Endothelial cell of umbilical vein (primary cell): ENCODE data around the gene PGD. TPM values are rescaled to one million over a fixed set of nuclear protein-coding genes. Genes with fewer than 3 reads are reported as not detected.

Experiments used
- BruUV-seq: library from RNA; stranded (reverse); fragments of 400-500 nt; replicated peaks from 2 replicates; lab custom pipeline; 2021; lab: Mats Ljungman, UMichigan
- CTCF ChIA-PET: fragments of 300-600, 350-600 bp; sonication (Branson Sonifier 250); formaldehyde crosslinking; loops from one replicate; lab custom pipeline; 2021; ENCODE audit warnings: antibody characterized with exemption, inconsistent platforms; lab: Charles Lee
- POLR2A ChIA-PET: fragments of 300-600, 350-600 bp; sonication (Branson Sonifier 250); formaldehyde crosslinking; loops from one replicate; lab custom pipeline; 2021; ENCODE audit warnings: antibody characterized with exemption, inconsistent platforms; lab: Charles Lee
- DNase-seq: peaks from one replicate; pipeline ENCODE4 v3.0.0-alpha.2; 2011; ENCODE audit warnings: low read depth, low spot score
- FAIRE-seq: peaks from 2 replicates; lab custom pipeline; 2011; peaks lifted over from hg19 to GRCh38; lab: Jason Lieb, UNC
- H2AFZ ChIP-seq: 2 replicates; pipeline ENCODE4 v1.6.0; 2012; ENCODE audit warnings: low read depth, low read length, control low read depth, inconsistent platforms
- H3K27ac ChIP-seq: 2 replicates; pipeline ENCODE4 v1.5.1; 2011; ENCODE audit warnings: low read depth, mild to moderate bottlenecking, control low read depth, low read length, moderate library complexity; ENCODE audit not compliant: insufficient read depth
- H3K27me3 ChIP-seq, 2 experiments: 2 replicates each; pipeline versions ENCODE4 v1.6.0 to v1.6.1; 2011; ENCODE audit warnings: low read length in 2 of 2, mixed read lengths in 1 of 2; ENCODE audit not compliant: control insufficient read depth in 2 of 2, insufficient read depth in 2 of 2
- H3K36me3 ChIP-seq, 2 experiments: 2 replicates in 1 of 2; 3 replicates in 1 of 2; pipeline ENCODE4 v1.5.1; 2011; ENCODE audit warnings: low read length in 2 of 2, mild to moderate bottlenecking in 1 of 2, moderate library complexity in 1 of 2; ENCODE audit not compliant: control insufficient read depth in 2 of 2, insufficient read depth in 2 of 2; ENCODE audit errors: extremely low read depth in 1 of 2
- H3K4me1 ChIP-seq: 3 replicates; pipeline ENCODE4 v1.5.1; 2011; ENCODE audit warnings: mild to moderate bottlenecking, low read length; ENCODE audit not compliant: control insufficient read depth, insufficient read depth; ENCODE audit errors: extremely low read depth
- H3K4me2 ChIP-seq: 2 replicates; pipeline ENCODE4 v1.6.1; 2011; ENCODE audit warnings: low read length, control low read depth, mixed read lengths; ENCODE audit not compliant: insufficient read depth
- H3K4me3 ChIP-seq, 3 experiments: fragments of 200-600 bp in 1 of 3; sonication (generic), shearing (Covaris generic) in 1 of 3; replicated peaks in 1 of 3; 2 replicates each; pipeline ENCODE4 v1.5.1; 2011 to 2016; ENCODE audit warnings: control low read depth in 3 of 3, low read length in 3 of 3, mild to moderate bottlenecking in 2 of 3, inconsistent platforms in 1 of 3, low read depth in 1 of 3, moderate library complexity in 1 of 3; ENCODE audit not compliant: insufficient read depth in 1 of 3
- H3K79me2 ChIP-seq: 2 replicates; pipeline ENCODE4 v1.6.0; 2012; ENCODE audit warnings: low read length, inconsistent platforms; ENCODE audit not compliant: control insufficient read depth, insufficient read depth
- H3K9ac ChIP-seq: replicated peaks from 2 replicates; pipeline ENCODE3; 2011; ENCODE audit warnings: low read length, control low read depth; ENCODE audit not compliant: insufficient read depth; ENCODE audit errors: extremely low read depth
- H3K9me1 ChIP-seq: replicated peaks from 3 replicates; pipeline ENCODE4 v1.6.0; 2011; ENCODE audit warnings: mild to moderate bottlenecking, low read length; ENCODE audit not compliant: control insufficient read depth, insufficient read depth; ENCODE audit errors: extremely low read depth
- H3K9me3 ChIP-seq: replicated peaks from 2 replicates; pipeline ENCODE4 v1.5.1; 2012; ENCODE audit warnings: low read length, inconsistent platforms; ENCODE audit not compliant: control insufficient read depth, insufficient read depth
- H4K20me1 ChIP-seq: replicated peaks from 2 replicates; pipeline ENCODE3; 2011; ENCODE audit warnings: mild to moderate bottlenecking, low read length; ENCODE audit not compliant: control insufficient read depth, insufficient read depth; ENCODE audit errors: extremely low read depth
- CTCF ChIP-seq, 2 donors: IDR thresholded peaks; 1 replicate in 1 of 2; 2 replicates in 1 of 2; pipeline ENCODE4 v1.5.1; 2011; ENCODE audit warnings: low read length in 2 of 2, mild to moderate bottlenecking in 2 of 2, moderate library complexity in 2 of 2, control low read depth in 1 of 2, inconsistent platforms in 1 of 2, low read depth in 1 of 2; ENCODE audit not compliant: insufficient read depth in 1 of 2; ENCODE audit errors: extremely low read depth in 1 of 2
- EZH2 ChIP-seq: IDR thresholded peaks from 2 replicates; pipeline ENCODE4 v1.6.1; 2012; ENCODE audit warnings: borderline replicate concordance, low read depth, mild to moderate bottlenecking, moderate library complexity, low read length, inconsistent platforms; ENCODE audit not compliant: severe bottlenecking
- GATA2 ChIP-seq: IDR thresholded peaks from 2 replicates; pipeline ENCODE4 v1.7.0; 2011; ENCODE audit warnings: low read depth, mild to moderate bottlenecking, moderate library complexity, mixed read lengths, low read length; ENCODE audit not compliant: insufficient read length, insufficient read depth
- JUN ChIP-seq: IDR thresholded peaks from 2 replicates; pipeline ENCODE4 v1.6.1; 2011; ENCODE audit warnings: borderline replicate concordance, low read depth; ENCODE audit not compliant: insufficient read length, insufficient read depth
- MAX ChIP-seq: IDR thresholded peaks from 2 replicates; pipeline ENCODE4 v1.6.1; 2011; ENCODE audit not compliant: insufficient read depth, insufficient read length
- MYC ChIP-seq: IDR thresholded peaks from one replicate; pipeline ENCODE4 v1.6.1; 2011; ENCODE audit warnings: mild to moderate bottlenecking, low read depth, low read length
- POLR2A ChIP-seq: IDR thresholded peaks from 2 replicates; pipeline ENCODE4 v1.6.1; 2012; ENCODE audit warnings: low read depth, mild to moderate bottlenecking, control low read depth, low read length
- POLR2AphosphoS5 ChIP-seq: IDR thresholded peaks from 2 replicates; pipeline ENCODE4 v1.6.1; 2012; ENCODE audit warnings: low read depth, mild to moderate bottlenecking, control low read depth, low read length, moderate library complexity; ENCODE audit not compliant: insufficient read depth
- dilution Hi-C: fragments of 300-500 bp; cut with MboI; formaldehyde crosslinking; loops from one replicate; pipeline ENCODE4 v1.15.0; 2019; ENCODE audit warnings: low sequenced_read_pairs; ENCODE audit not compliant: extremely low pct_ligation_motif_present
- intact Hi-C: fragments of 100-400 bp; cut with micrococcal nuclease; formaldehyde crosslinking; loops from one replicate; pipeline ENCODE4 v1.10.0; 2022
- polyA plus RNA-seq, 4 experiments: library from polyadenylated mRNA; depleted of rRNA in 3 of 4; stranded (reverse) in 3 of 4; unstranded in 1 of 4; fragments of >200 nt; gene quantifications; 2 replicates each; pipeline versions ENCODE4 v1.2.1 to v1.2.3, GENCODE V29; 2011 to 2012; ENCODE audit warnings: missing spikeins in 1 of 4
- total RNA-seq: library from RNA; stranded (reverse); gene quantifications from 2 replicates; pipeline ENCODE4 v1.2.3, GENCODE V29; 2021

Gene PGD
- total and polyA plus RNA-seq, 2 donors (not counting 3 experiments of a cell fraction or from before 2014, with no cell fraction given), result 196 to 303 TPM

- no peak for DNase-seq
- FAIRE-seq, result no peak
- Histone ChIP-seq H4K20me1 (no peaks in the 10 kb centered on the region), H3K4me3 (no peak overlapping the region), H3K9me1 (no peaks in the 10 kb centered on the region), H3K9ac (no peak overlapping the region), H3K79me2 (no peaks in the 10 kb centered on the region), H3K9me3 (no peaks in the 10 kb centered on the region), H3K27ac (no peak overlapping the region), H3K4me1 (peaks cover 12% of the 10 kb centered on the region), H3K4me2 (no peak overlapping the region), H3K27me3 (no peaks in the 10 kb centered on the region), H3K36me3 (peaks cover 0 to 2% of the 10 kb centered on the region in 2 experiments), H2AFZ (no peak overlapping the region)
- BruUV-seq, result no TSS peak
- CTCF ChIA-PET, result no interaction called here
- dilution Hi-C loops (no loop called here), intact Hi-C loops (no loop called here)
- no peak for TF ChIP-seq CTCF (IDR thresholded peaks at IDR 0.05; ENCODE audit: extremely low read depth in 1 of 2, insufficient read depth in 1 of 2, low read depth in 1 of 2, low read length in 2 of 2)
- TF ChIP-seq POLR2A, result no peak
- no peak for TF ChIP-seq MAX
- no peak for TF ChIP-seq POLR2AphosphoS5
- TF ChIP-seq MYC, result no peak
- TF ChIP-seq JUN, result no peak
- TF ChIP-seq GATA2, result no peak
- TF ChIP-seq EZH2, result no peak
- POLR2A ChIA-PET, result no interaction called here
Measured at GRCh38 chr1:10383630-10384029, 15.2 kb upstream of the PGD start.
